A549 (cell line): ENCODE data around the gene PRPF8. TPM values are rescaled to one million over a fixed set of nuclear protein-coding genes. Genes with fewer than 3 reads are reported as not detected.
A peak's percentile ranks its signal among the peaks of the same experiment; 100 is the strongest.

Experiments used
- ATAC-seq, 2 experiments: fragments of 200-7000 bp in 1 of 2; fragments of >200 bp in 1 of 2; cut with Nextera tagmentation in 1 of 2; cut with Tn5 transposase in 1 of 2; 3 replicates each; pipeline versions ENCODE4 v1.8.0 to v1.9.1; 2018 to 2020; ENCODE audit warnings: mild to moderate bottlenecking in 1 of 2, moderate library complexity in 1 of 2
- CTCF ChIA-PET: fragments of 300-600 bp; sonication (Branson Sonifier 250); formaldehyde crosslinking; extraction: SDS; loops from one replicate; lab custom pipeline; 2021; ENCODE audit warnings: antibody characterized with exemption, inconsistent platforms; lab: Yijun Ruan, JAX
- POLR2A ChIA-PET: fragments of 350-600 bp; formaldehyde crosslinking; extraction: SDS; loops from one replicate; lab custom pipeline; 2021; ENCODE audit warnings: antibody characterized with exemption, inconsistent platforms; lab: Yijun Ruan, JAX
- DNase-seq, 2 experiments: peaks; one replicate each; pipeline versions ENCODE4 v3.0.0 to v3.0.0-alpha.2; 2011 to 2016; ENCODE audit warnings: low read depth in 1 of 2, low spot score in 1 of 2
- FAIRE-seq: peaks from 2 replicates; lab custom pipeline; 2011; peaks lifted over from hg19 to GRCh38; lab: Jason Lieb, UNC
- H3K27ac ChIP-seq, 2 experiments: fragments of >200 bp; sonication (Bioruptor Twin); formaldehyde crosslinking; 3 replicates each; pipeline ENCODE4 v1.5.1; 2016 to 2017
- H3K4me1 ChIP-seq: fragments of >200 bp; sonication (Bioruptor Twin); formaldehyde crosslinking; 3 replicates; pipeline ENCODE4 v1.6.1; 2016
- H3K4me2 ChIP-seq: fragments of >200 bp; sonication (Bioruptor Twin); formaldehyde crosslinking; 3 replicates; pipeline ENCODE4 v1.6.1; 2016
- H3K4me3 ChIP-seq: fragments of >200 bp; sonication (Bioruptor Twin); formaldehyde crosslinking; 3 replicates; pipeline ENCODE4 v1.5.1; 2016
- H3K9me3 ChIP-seq: fragments of >200 bp; sonication (Bioruptor Twin); formaldehyde crosslinking; 3 replicates; pipeline ENCODE4 v1.6.1; 2016
- ATOH8 ChIP-seq: fragments of 250-450 bp; sonication (Bioruptor Pico); IDR thresholded peaks from 2 replicates; pipeline ENCODE4 v1.5.0; 2020; ENCODE audit warnings: low read depth, mild to moderate bottlenecking, moderate library complexity
- CBX8 ChIP-seq: fragments of 200-600 bp; sonication (generic); IDR thresholded peaks from 2 replicates; pipeline ENCODE4 v1.6.1; 2016
- CEBPB ChIP-seq, 2 experiments: fragments of >200 bp in 1 of 2; sonication (Bioruptor Twin) in 1 of 2; formaldehyde crosslinking in 1 of 2; IDR thresholded peaks; 2 replicates each; pipeline ENCODE4 v1.6.1; 2012 to 2016
- CHD2 ChIP-seq: fragments of 150-350 bp; IDR thresholded peaks from 2 replicates; pipeline ENCODE4 v1.6.1; 2014; ENCODE audit warnings: low read length; ENCODE audit not compliant: partially characterized antibody
- EHMT2 ChIP-seq: fragments of 200-600 bp; sonication (generic); IDR thresholded peaks from 2 replicates; pipeline ENCODE4 v1.6.1; 2016; ENCODE audit warnings: antibody characterized with exemption, low read depth, mild to moderate bottlenecking, moderate library complexity
- ELK1 ChIP-seq: fragments of 150-350 bp; IDR thresholded peaks from 2 replicates; pipeline ENCODE4 v1.6.1; 2014; ENCODE audit warnings: low read depth, mild to moderate bottlenecking, low read length
- FOSB ChIP-seq: fragments of 250-450 bp; sonication (Bioruptor Pico); IDR thresholded peaks from 2 replicates; pipeline ENCODE4 v1.5.0; 2020; ENCODE audit warnings: mild to moderate bottlenecking, moderate library complexity
- FOXS1 ChIP-seq: fragments of 250-450 bp; sonication (Bioruptor Pico); IDR thresholded peaks from 2 replicates; pipeline ENCODE4 v1.5.0; 2020; ENCODE audit warnings: mild to moderate bottlenecking, moderate library complexity
- HDAC2 ChIP-seq: fragments of 200-600 bp; sonication (generic); IDR thresholded peaks from 2 replicates; pipeline ENCODE4 v1.6.1; 2016
- HMGXB4 ChIP-seq: fragments of 250-450 bp; sonication (Bioruptor Pico); IDR thresholded peaks from 2 replicates; pipeline ENCODE4 v1.5.0; 2021; ENCODE audit warnings: mild to moderate bottlenecking, moderate library complexity, borderline replicate concordance
- HOXB13 ChIP-seq: fragments of 250-450 bp; sonication (Bioruptor Pico); IDR thresholded peaks from 2 replicates; pipeline ENCODE4 v1.5.0; 2020; ENCODE audit warnings: low read depth, mild to moderate bottlenecking, moderate library complexity
- HOXB5 ChIP-seq: fragments of 250-450 bp; sonication (Bioruptor Pico); IDR thresholded peaks from 2 replicates; pipeline ENCODE4 v1.5.0; 2020; ENCODE audit warnings: mild to moderate bottlenecking, moderate library complexity
- KDM1A ChIP-seq: fragments of 200-600 bp; sonication (generic); IDR thresholded peaks from 2 replicates; pipeline ENCODE4 v1.6.1; 2016; ENCODE audit warnings: low read depth, mild to moderate bottlenecking
- MYC ChIP-seq: IDR thresholded peaks from 2 replicates; pipeline ENCODE4 v1.6.1; 2012; ENCODE audit warnings: mild to moderate bottlenecking, inconsistent platforms, low read length, improper control_type of control experiment, borderline replicate concordance
- NFE2L2 ChIP-seq: fragments of 150-350 bp; conservative IDR thresholded peaks from 2 replicates; pipeline ENCODE4 v1.6.1; 2014; ENCODE audit warnings: low read length
- PBX3 ChIP-seq: IDR thresholded peaks from 2 replicates; pipeline ENCODE4 v1.6.1; 2012
- RAD21 ChIP-seq, 2 experiments: fragments of >200 bp in 1 of 2; sonication (Bioruptor Twin) in 1 of 2; formaldehyde crosslinking in 1 of 2; IDR thresholded peaks in 1 of 2; conservative IDR thresholded peaks in 1 of 2; 2 replicates in 1 of 2; 3 replicates in 1 of 2; pipeline ENCODE4 v1.6.1; 2012 to 2018; ENCODE audit warnings: inconsistent platforms in 1 of 2
- RFX5 ChIP-seq: fragments of 450-650 bp; IDR thresholded peaks from 2 replicates; pipeline ENCODE4 v1.7.1; 2014; ENCODE audit warnings: antibody characterized with exemption, mild to moderate bottlenecking, moderate library complexity
- SMC3 ChIP-seq: fragments of >200 bp; sonication (Bioruptor Twin); formaldehyde crosslinking; IDR thresholded peaks from 3 replicates; pipeline ENCODE4 v1.6.1; 2018; ENCODE audit warnings: inconsistent platforms
- TP53 ChIP-seq: fragments of 250-450 bp; sonication (Bioruptor Pico); IDR thresholded peaks from 2 replicates; pipeline ENCODE4 v1.5.0; 2021; ENCODE audit warnings: mild to moderate bottlenecking, moderate library complexity
- ZNF302 ChIP-seq: fragments of 250-450 bp; sonication (Bioruptor Pico); IDR thresholded peaks from 2 replicates; pipeline ENCODE4 v1.9.0; 2021; ENCODE audit warnings: inconsistent platforms, mild to moderate bottlenecking, moderate library complexity
- ZSCAN20 ChIP-seq: fragments of 250-450 bp; sonication (Bioruptor Pico); IDR thresholded peaks from 2 replicates; pipeline ENCODE4 v1.8.0; 2022; ENCODE audit warnings: mild to moderate bottlenecking, moderate library complexity
- WGBS: methylation state at CpG from one replicate; pipeline ENCODE4 v1.1.6; 2017; ENCODE audit errors: missing lambda C conversion rate; 5-methylcytosine and 5-hydroxymethylcytosine counted together
- polyA plus RNA-seq, 4 experiments: library from polyadenylated mRNA; depleted of rRNA in 3 of 4; stranded (reverse); fragments of >200 nt; fragmentation: RNase III in 1 of 4; extraction: RNeasy Plus Mini Kit Qiagen cat#74134 plus additional on column Dnase treatment in 1 of 4; gene quantifications; 2 replicates in 3 of 4; 3 replicates in 1 of 4; pipeline ENCODE4 v1.2.3, GENCODE V29; 2011 to 2017

Gene PRPF8
- polyA plus RNA-seq, 2 of the 4 experiments (the other 2 are of a cell fraction): 234 to 263 TPM

- TF ChIP-seq ZNF302 (CRISPR knock-in tag): no peak
- no peak for TF ChIP-seq EHMT2
- TF ChIP-seq, all 56 proteins: peak for 0
Measured at GRCh38 chr17:1731194-1731506, 46.5 kb upstream of the PRPF8 start (continued).

GRCh38 chr17:1730326-1731193 is 45.9 kb upstream of the PRPF8 start:
- peak; percentile 30 to 40; a peak in 4 of 6 replicates for ATAC-seq

GRCh38 chr17:1729966-1730325 is 45.3 kb upstream of the PRPF8 start:
- TF ChIP-seq FOSB (CRISPR knock-in tag) (no peak), CEBPB (IDR thresholded peaks at IDR 0.05) (no peak), SMC3 (no peak), RAD21 (conservative IDR thresholded peaks at IDR 0.05 in 1 of 2, IDR thresholded peaks at IDR 0.05 in 1 of 2) (no peak), TP53 (CRISPR knock-in tag) (no peak), ZSCAN20 (CRISPR knock-in tag) (no peak), FOXS1 (CRISPR knock-in tag) (no peak), ZNF302 (CRISPR knock-in tag) (no peak), ATOH8 (no peak), HOXB13 (CRISPR knock-in tag) (no peak)
- H3K4me1 ChIP-seq: peaks cover 13% of the 10 kb centered on the region
- H3K27ac ChIP-seq: no peak overlapping the region
- CTCF ChIA-PET: interaction anchor here (1.1 to 23.8 kb wide), 5 partner anchors 11 to 156 kb away, joined by 3 to 591 read pairs (median 9); partner anchors contain the start of gene SERPINF1
- POLR2A ChIA-PET: interaction anchor here (0.6 to 1.2 kb wide), 4 partner anchors 8 to 23 kb away, joined by 3 to 7 read pairs (median 3); no protein-coding TSS in a partner anchor
- ATAC-seq: no peak
- no peaks in the 10 kb centered on the region for H3K9me3 ChIP-seq
- no peak overlapping the region for H3K4me2 ChIP-seq
- FAIRE-seq: no peak
- H3K4me3 ChIP-seq: no peak overlapping the region
- no peak for DNase-seq
- WGBS: 93% methylated on average over 15 of the region's 15 CpGs

More at GRCh38 chr17:1730326-1731193, 45.9 kb upstream of the PRPF8 start:
- WGBS: 77% methylated on average over 27 of the region's 40 CpGs
- ChIA-PET POLR2A (interaction anchor here (0.8 to 1.2 kb wide), 3 partner anchors 9 to 22 kb away, joined by 3 to 7 read pairs (median 3); no protein-coding TSS in a partner anchor), CTCF (interaction anchor here (1.1 to 23.8 kb wide), 10 partner anchors 12 to 293 kb away, joined by 3 to 591 read pairs (median 4); partner anchors contain the start of gene SERPINF1)
- Histone ChIP-seq H3K4me3 (no peak overlapping the region), H3K4me2 (no peak overlapping the region), H3K9me3 (no peaks in the 10 kb centered on the region), H3K27ac (peak overlapping the region; percentile 18 to 21; a peak in 1 of 6 replicates), H3K4me1 (peaks cover 9% of the 10 kb centered on the region)
- FAIRE-seq: no peak
- TF ChIP-seq NFE2L2 (no peak), SMC3 (no peak), CHD2 (no peak), RFX5 (no peak), MYC (no peak)
- DNase-seq: no peak

GRCh38 chr17:1727876-1728630 is 43.4 kb upstream of the PRPF8 start:
- Histone ChIP-seq H3K9me3 (no peaks in the 10 kb centered on the region), H3K27ac (no peak overlapping the region), H3K4me3 (no peak overlapping the region), H3K4me2 (no peak overlapping the region), H3K4me1 (peaks cover 17% of the 10 kb centered on the region)
- ATAC-seq (no peak), DNase-seq (no peak), FAIRE-seq (no peak)
- TF ChIP-seq ELK1: no peak
- no peak for TF ChIP-seq TP53 (CRISPR knock-in tag)
- TF ChIP-seq CBX8: no peak
- no peak for TF ChIP-seq KDM1A
- TF ChIP-seq ZSCAN20 (CRISPR knock-in tag): no peak
- TF ChIP-seq RAD21 (conservative IDR thresholded peaks at IDR 0.05 in 1 of 2, IDR thresholded peaks at IDR 0.05 in 1 of 2): no peak
- TF ChIP-seq HOXB5: no peak
- TF ChIP-seq HMGXB4 (CRISPR knock-in tag): no peak
- TF ChIP-seq PBX3: no peak
- TF ChIP-seq CEBPB (IDR thresholded peaks at IDR 0.05): no peak
- no peak for TF ChIP-seq HDAC2
- no peak for TF ChIP-seq MYC
- 89% methylated on average over 25 of the region's 28 CpGs for WGBS
- ChIA-PET CTCF (interaction anchor here (0.6 to 23.8 kb wide), 8 partner anchors 9 to 304 kb away, joined by 3 to 591 read pairs (median 4); partner anchors contain the start of gene SERPINF1), POLR2A (interaction anchor here (0.8 to 2.0 kb wide), 2 partner anchors 11 kb away, joined by 3 to 10 read pairs; no protein-coding TSS in a partner anchor)
